ENCODE measurements around the gene WDR49.
A peak's percentile ranks its signal among the peaks of the same experiment; 100 is the strongest.

WDR49 gene

DNA sequence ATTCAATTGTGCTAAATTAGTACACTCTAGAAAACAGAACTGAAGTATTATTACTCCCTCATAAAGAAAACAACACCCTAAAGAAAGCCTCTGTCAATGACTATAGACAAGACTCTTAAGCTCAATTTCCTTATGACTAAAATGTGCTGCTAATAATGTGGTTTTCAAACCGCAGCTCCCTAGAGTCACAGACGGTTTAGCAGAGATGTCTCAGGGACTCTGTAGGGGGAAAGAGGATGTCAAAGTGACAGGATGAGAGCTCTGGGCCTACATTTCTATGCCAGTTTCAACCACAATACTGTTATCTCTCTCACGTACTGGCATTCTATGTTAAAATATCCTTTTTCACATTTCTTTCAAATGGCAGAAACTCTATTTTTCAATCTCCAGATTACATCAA is 37.6 kb upstream of the WDR49 start:
- Histone ChIP-seq H2AFZ (ENCODE audit: low read depth, low read length) (no peak overlapping the region), H3K4me1 (ENCODE audit: low read length) (peaks cover 20% of the 10 kb centered on the region), H3K79me2 (ENCODE audit: low read length) (no peaks in the 10 kb centered on the region), H3K9me3 (ENCODE audit: insufficient read depth, low read length) (no peaks in the 10 kb centered on the region), H3K27ac (ENCODE audit: low read length) (0 out of 2 replicates have a peak overlapping the region, but pooled peaks have one; percentile 22), H3K36me3 (replicated peaks; ENCODE audit: low read depth, low read length) (peaks cover 24% of the 10 kb centered on the region), H3K4me2 (ENCODE audit: low read length) (peak overlapping the region; percentile 56), H3K27me3 (ENCODE audit: low read depth, low read length) (no peaks in the 10 kb centered on the region), H4K20me1 (ENCODE audit: insufficient read depth, low read length) (peaks cover 45% of the 10 kb centered on the region), H3K9ac (ENCODE audit: low read length) (no peak overlapping the region), H3K4me3 (ENCODE audit: low read length) (no peak overlapping the region)
- TF ChIP-seq, protein P1, sequence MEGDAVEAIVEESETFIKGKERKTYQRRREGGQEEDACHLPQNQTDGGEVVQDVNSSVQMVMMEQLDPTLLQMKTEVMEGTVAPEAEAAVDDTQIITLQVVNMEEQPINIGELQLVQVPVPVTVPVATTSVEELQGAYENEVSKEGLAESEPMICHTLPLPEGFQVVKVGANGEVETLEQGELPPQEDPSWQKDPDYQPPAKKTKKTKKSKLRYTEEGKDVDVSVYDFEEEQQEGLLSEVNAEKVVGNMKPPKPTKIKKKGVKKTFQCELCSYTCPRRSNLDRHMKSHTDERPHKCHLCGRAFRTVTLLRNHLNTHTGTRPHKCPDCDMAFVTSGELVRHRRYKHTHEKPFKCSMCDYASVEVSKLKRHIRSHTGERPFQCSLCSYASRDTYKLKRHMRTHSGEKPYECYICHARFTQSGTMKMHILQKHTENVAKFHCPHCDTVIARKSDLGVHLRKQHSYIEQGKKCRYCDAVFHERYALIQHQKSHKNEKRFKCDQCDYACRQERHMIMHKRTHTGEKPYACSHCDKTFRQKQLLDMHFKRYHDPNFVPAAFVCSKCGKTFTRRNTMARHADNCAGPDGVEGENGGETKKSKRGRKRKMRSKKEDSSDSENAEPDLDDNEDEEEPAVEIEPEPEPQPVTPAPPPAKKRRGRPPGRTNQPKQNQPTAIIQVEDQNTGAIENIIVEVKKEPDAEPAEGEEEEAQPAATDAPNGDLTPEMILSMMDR (IDR thresholded peaks at IDR 0.05; ENCODE audit: low read depth, low read length): no peak
- 0 out of 2 replicates have a peak, but pooled peaks have one; percentile 64 for TF ChIP-seq EZH2phosphoT487 (IDR thresholded peaks at IDR 0.05; ENCODE audit: low read depth)

DNA sequence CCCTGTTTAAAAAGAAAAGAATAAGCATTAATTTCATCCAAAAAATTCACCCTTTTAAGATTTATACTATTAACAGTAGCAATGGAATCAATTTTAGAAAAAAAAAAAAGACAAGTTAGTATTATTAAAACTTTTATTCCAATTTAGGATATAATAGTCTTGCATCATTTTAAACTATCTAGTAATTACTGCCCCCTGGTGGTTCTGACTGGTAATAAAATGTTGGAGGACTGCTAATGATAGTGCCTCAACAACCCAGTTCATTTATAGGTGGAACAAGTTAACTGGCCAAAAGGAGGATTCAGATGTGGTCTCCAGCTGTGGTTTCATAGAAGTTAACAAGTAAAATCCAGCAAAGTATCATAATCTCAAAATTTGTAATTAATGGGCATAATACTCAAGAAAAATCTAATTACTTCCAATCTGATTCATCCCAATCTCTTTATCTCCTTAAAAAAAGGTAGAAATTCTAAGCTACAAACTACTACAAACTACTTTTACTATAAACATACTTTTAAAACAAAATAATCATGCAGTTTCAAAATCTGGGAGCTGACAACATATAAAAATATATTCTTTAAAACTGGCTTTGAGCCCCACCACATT is 30.7 kb upstream of the WDR49 start:
- Histone ChIP-seq H3K9ac (ENCODE audit: low read length) (no peak overlapping the region), H4K20me1 (ENCODE audit: insufficient read depth, low read length) (peaks cover 5% of the 10 kb centered on the region; the same call in 1 of the 2 replicates), H3K27ac (ENCODE audit: low read length) (no peak overlapping the region), H3K4me2 (ENCODE audit: low read length) (no peak overlapping the region), H3K27me3 (ENCODE audit: low read depth, low read length) (no peaks in the 10 kb centered on the region), H2AFZ (ENCODE audit: low read depth, low read length) (no peak overlapping the region), H3K4me1 (ENCODE audit: low read length) (no peaks in the 10 kb centered on the region), H3K4me3 (ENCODE audit: low read length) (no peak overlapping the region), H3K36me3 (replicated peaks; ENCODE audit: low read depth, low read length) (peaks cover 10% of the 10 kb centered on the region), H3K9me3 (ENCODE audit: insufficient read depth, low read length) (no peaks in the 10 kb centered on the region), H3K79me2 (ENCODE audit: low read length) (no peaks in the 10 kb centered on the region)
- TF ChIP-seq, protein P1 (IDR thresholded peaks at IDR 0.05; ENCODE audit: low read depth, low read length): peak; percentile 66
- no peak for TF ChIP-seq EZH2phosphoT487 (IDR thresholded peaks at IDR 0.05; ENCODE audit: low read depth)

DNA sequence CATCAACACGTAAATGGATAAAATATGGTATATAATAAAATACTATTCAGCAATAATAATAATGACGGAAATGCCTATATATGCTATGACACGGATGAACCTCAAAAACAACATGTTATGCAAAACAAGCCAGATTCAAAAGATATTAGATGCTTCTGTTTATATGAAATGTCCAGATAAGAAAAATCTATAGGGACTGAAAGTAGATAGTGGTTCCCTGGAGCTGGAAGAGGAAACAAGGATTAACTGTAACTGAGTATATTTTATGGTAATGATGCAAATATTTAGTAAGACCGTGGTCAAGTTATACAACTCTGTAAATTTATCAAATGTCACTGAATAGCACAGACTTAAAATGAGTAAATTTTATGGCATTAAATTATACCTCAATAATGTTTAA is 25.8 kb upstream of the WDR49 start:
- H3K4me1 ChIP-seq (ENCODE audit: low read length): no peaks in the 10 kb centered on the region
- no peaks in the 10 kb centered on the region for H3K27me3 ChIP-seq (ENCODE audit: low read depth, low read length)
- H4K20me1 ChIP-seq (ENCODE audit: insufficient read depth, low read length): no peaks in the 10 kb centered on the region
- no peaks in the 10 kb centered on the region for H3K9me3 ChIP-seq (ENCODE audit: insufficient read depth, low read length)
- peaks cover 32% of the 10 kb centered on the region for H3K36me3 ChIP-seq (replicated peaks; ENCODE audit: low read depth, low read length)
- H3K27ac ChIP-seq (ENCODE audit: low read length): no peak overlapping the region
- no peak overlapping the region for H3K4me3 ChIP-seq (ENCODE audit: low read length)
- no peak for TF ChIP-seq EZH2phosphoT487 (IDR thresholded peaks at IDR 0.05; ENCODE audit: low read depth)
- TF ChIP-seq, protein P1 (IDR thresholded peaks at IDR 0.05; ENCODE audit: low read depth, low read length): no peak
- H3K4me2 ChIP-seq (ENCODE audit: low read length): no peak overlapping the region
- no peak overlapping the region for H2AFZ ChIP-seq (ENCODE audit: low read depth, low read length)
- H3K9ac ChIP-seq (ENCODE audit: low read length): no peak overlapping the region
- no peaks in the 10 kb centered on the region for H3K79me2 ChIP-seq (ENCODE audit: low read length)

DNA sequence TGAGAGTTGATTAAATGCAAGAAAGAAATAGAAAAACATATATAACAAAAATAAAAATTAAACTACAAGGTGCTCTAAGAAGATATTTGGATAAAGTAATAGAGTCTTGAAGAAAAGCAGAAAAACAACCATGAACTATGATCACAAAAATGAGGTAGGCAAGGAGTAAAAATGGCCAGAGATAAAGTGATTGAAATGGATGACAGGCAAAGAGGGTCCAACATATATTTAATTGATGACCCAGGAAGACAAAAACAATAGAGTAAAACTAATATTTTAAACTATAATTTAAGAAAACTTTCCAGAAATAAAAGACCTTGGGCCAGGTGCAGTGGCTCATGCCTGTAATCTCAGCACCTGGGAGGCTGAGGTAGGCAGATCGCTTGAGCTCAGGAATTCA is 22.1 kb upstream of the WDR49 start:
- Histone ChIP-seq H3K9ac (ENCODE audit: low read length) (no peak overlapping the region), H2AFZ (ENCODE audit: low read depth, low read length) (no peak overlapping the region), H3K4me1 (ENCODE audit: low read length) (no peaks in the 10 kb centered on the region), H3K27me3 (ENCODE audit: low read depth, low read length) (no peaks in the 10 kb centered on the region), H3K79me2 (ENCODE audit: low read length) (no peaks in the 10 kb centered on the region), H3K27ac (ENCODE audit: low read length) (no peak overlapping the region), H3K36me3 (replicated peaks; ENCODE audit: low read depth, low read length) (peaks cover 38% of the 10 kb centered on the region), H3K4me2 (ENCODE audit: low read length) (no peak overlapping the region), H3K4me3 (ENCODE audit: low read length) (no peak overlapping the region), H4K20me1 (ENCODE audit: insufficient read depth, low read length) (no peaks in the 10 kb centered on the region), H3K9me3 (ENCODE audit: insufficient read depth, low read length) (no peaks in the 10 kb centered on the region)
- TF ChIP-seq, protein P1 (IDR thresholded peaks at IDR 0.05; ENCODE audit: low read depth, low read length): no peak
- no peak for TF ChIP-seq EZH2phosphoT487 (IDR thresholded peaks at IDR 0.05; ENCODE audit: low read depth)
